HG02981 (cell line): ENCODE results near the gene EHF.

Source experiments
- ATAC-seq: cut with Tn5 transposase; IDR thresholded peaks from one replicate; pipeline ENCODE4 v1.9.1; 2021; ENCODE audit warnings: mild to moderate bottlenecking, moderate library complexity; ENCODE audit not compliant: unreplicated experiment

EHF gene

GRCh38 chr11:34623463-34623862 lies 2.6 kb downstream of the EHF start:
- no peak for ATAC-seq

GRCh38 chr11:34624069-34624468 lies 3.2 kb downstream of the EHF start:
- peak; percentile 69 for ATAC-seq

- no peak for ATAC-seq
These were observed 4.7 kb downstream of the EHF start for GRCh38 chr11:34625576-34625975.

DNA sequence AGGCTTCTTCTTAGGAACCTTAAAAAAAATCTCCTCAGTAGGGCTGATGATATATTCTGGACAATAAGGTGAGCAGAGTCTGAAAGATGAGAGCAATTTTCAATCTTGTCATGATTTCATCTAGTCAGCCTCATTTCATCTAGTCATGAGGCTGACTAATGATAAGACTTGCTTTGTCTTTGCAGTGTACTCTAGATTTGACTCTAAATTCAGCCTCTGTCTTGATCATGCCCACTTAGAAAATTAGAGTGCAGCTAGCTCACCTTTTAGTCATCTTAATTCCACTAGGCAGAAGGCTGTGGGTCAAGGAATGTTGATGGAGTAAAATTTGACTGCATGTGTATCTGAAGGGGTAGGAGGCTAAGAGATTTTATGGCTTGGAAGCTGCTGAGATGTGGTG lies 5.5 kb downstream of the EHF start:
- ATAC-seq = no peak

- no peak for ATAC-seq
These were observed 6.3 kb downstream of the EHF start for GRCh38 chr11:34627197-34627596.

- no peak for ATAC-seq
These were observed 8.8 kb downstream of the EHF start for GRCh38 chr11:34629711-34630110.

DNA sequence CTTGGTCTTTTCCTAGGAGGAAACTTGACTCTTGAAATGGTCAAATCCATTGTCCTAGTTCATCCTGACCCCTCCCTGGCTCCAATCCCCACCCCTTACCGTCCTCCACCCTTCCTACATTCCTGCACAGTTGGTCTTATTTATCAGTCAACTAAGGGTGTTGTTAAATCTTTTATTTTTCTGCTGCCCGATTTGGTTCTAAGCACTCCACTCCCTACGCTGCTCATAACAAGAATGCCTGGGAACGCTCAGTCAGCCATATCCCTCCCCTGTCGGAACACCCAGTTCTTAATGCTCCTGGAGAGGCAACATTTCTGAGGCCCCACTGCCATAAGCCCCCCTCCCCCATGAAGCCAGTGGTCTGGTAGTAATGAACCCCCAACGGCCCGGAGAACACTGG lies 9.7 kb downstream of the EHF start:
- ATAC-seq = no peak

GRCh38 chr11:34631297-34631696 lies 10.4 kb downstream of the EHF start:
- ATAC-seq = no peak

DNA sequence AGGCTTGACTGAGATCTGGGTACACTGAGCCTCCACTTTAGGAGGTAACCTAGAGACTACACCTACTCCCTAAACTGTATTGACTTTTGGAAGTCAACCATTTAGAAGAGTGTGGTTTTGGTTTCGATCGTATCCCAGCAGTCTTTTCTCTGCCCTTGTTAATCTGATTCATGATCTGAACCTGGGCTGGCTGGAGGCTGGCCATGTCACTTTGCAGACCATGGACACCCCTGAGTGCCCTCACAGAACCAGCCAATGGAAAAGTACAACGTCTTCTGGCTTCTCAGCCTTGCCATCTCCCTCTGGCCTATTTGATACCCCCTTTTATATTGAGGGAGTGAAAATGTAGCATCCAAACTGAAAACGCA lies 10.8 kb downstream of the EHF start:
- ATAC-seq = no peak

DNA sequence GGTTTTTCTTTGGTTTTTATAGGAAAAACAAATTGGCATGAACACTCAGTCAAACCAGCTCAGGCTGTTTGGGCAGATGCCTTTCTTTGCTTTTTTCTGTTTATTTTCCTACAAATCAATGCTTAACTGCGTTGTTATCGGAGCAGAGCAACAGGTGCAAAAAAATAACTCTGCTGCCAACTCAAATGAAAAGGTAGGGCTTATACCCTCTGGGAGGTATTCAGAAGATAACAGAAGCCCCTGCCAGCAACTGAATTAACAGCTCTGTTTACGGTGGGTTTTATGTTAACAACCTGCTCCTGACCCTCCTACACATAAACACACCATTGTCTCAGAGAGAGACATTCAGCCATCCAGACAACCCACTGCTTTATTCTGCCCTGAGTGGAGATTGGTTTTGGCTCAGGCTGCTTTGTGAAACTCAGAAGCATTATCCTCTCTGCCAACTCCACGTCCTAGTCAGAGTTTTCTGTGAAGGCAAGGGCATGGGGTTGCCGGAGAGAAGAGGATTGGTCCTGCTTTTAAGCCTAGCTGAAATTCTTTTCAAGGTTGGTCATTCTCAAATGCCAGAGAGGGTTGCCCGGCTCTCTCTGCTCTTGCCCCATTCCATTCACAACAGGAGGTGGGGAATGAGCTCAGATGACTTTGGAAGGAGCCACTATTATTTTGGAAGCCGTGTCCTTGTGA lies 11.4 kb downstream of the EHF start:
- ATAC-seq = no peak

GRCh38 chr11:34633640-34633989 lies 12.7 kb downstream of the EHF start:
- ATAC-seq = peak; percentile 21

DNA sequence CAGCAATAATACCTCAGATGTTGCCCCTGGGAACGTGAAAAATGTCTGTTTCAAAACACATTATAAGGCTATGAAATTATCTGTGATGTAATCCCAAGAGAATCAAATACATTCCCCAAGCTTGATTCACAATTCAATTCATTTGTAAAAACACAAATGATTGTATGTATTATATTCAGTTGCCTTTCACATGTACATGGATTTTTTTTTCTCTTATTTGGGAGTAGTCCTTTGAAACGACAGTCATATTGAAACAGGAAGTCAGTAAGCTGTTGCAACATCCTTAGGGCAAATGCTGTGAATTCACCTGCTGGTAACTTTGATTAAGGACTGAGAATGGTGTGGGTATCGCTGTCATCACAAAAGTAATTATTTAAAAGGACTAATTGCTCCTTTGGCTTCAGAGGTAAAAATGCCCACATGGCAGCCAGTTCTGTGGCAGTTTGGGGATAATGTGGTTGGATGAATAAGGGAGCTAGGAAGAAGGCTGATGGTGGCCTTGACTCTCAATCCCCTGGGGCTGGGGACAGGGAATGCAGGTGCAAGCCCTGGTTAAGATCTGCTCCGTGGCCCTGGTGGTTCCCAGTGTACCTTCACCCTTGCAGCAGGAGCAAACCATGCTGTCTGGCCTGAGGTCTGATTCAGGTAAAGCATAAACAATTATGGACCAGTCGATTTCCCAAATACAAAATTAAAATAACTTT lies 13.2 kb downstream of the EHF start:
- ATAC-seq = peak; percentile 86

DNA sequence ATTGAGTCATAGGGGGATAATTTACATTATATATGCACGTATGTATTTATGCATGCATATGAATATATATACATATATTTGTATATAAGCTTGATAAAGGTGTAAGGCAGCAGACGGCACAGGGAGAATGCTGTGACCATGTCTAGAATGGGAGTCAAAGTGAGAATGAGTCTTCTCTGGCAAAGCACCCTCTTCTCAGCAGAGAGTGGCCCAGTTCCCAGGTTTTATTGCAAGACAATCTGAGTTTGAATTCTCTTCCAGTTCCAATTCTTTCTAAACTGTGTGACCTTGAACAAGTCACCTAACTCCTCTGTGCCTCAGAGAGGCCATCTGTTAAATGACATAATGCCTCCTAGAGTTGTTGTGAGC lies 13.8 kb downstream of the EHF start:
- no peak for ATAC-seq

- no peak for ATAC-seq
These were observed 15.2 kb downstream of the EHF start for GRCh38 chr11:34636127-34636526.

DNA sequence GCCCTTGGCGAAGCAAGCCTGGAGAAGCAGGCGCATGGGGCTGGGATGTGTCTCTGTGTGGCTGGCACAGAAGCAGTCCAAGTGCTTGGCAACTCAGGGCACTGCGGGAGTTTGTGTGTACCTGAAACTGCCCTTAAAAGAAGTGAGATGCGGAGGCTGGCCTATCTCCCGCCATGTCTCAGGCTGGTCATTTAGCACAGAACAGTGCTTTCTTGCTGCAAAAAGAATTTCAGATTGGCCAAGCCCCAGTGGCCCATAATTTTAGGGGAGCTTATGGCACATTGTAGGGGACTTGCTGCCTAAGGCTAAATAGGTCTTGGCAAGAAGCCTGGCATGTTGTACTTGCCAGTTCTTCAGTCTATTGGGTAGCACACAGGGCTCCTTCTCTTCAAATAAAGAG lies 16.4 kb downstream of the EHF start:
- ATAC-seq = no peak

DNA sequence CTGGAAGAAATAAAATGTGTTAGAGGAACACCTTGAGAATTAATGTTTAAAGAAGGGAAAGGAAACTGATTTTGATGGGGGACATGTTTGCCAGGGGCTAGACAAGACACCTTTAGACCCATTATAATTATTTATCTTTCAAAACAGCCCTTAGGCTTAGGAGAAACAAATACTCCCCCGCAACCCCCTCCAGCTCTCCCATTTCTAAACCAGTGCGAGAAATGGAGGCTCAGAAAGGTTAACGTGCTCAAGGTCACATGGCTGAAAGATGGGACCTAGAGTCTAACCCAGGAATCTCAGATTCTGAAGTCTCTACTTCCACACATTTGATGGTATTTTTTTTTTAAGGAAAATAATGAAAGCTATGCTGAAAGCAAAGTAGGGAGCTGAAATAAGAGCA lies 18.0 kb downstream of the EHF start:
- no peak for ATAC-seq

DNA sequence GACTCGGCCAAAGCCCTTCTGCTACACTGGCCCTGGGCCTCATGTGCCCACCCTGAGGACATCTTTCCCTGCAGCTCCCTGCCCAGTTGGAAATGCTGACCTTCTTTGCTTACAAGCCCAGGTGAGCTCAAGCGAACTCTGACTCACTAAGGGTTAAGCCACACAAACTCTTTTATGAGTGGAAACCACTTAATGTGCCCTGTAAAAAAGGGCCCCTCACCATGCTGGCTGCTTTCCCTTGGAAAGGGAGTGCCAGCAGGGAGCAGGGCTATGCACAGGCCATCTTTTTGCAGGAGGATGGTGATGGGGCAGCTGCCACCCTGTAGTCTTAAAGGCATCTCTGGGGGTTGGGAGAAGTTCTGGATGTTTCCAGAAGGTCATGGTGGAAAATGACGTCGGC lies 18.7 kb downstream of the EHF start:
- no peak for ATAC-seq

DNA sequence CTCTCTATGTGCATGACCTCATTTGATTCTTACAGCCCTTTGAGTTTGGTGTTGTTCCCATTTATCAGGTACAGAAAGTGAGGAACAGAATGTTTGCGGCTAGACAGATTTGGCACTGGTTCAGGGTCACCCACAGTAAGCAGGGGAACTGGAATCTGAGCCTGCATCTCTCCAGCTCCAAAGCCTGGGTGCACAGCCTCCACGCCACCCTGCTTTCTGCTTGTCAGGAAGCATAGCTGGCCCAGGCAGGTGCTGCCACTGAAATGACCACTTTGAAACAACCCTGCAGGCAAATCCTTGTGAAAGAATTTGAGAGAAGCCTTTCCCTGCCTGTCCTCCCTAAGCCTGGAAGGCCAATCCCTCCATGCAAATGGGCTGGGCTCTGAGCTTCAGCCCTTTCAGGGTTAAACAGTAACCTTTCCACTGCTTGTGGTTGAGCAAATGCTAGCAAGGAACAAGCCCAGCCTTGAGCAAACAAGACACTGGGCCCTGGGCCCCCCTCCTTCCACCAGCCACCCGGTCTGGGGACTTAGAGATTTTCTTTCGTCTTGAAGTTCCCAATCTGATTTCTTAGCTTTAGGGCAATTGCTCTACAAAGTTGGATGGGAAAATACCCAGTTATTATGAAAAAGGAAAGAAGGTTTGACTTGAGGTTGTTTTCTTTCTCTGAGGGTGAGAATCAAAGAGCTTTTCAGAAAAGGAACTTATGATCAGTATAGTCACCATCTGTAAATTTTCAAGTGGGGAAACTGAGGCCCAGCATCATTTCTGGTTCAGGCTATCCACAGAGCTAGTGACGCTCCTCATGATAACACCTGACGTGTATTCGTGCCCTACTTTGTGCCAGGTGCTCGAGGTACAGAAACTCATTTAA lies 19.4 kb downstream of the EHF start:
- peak; percentile 91 for ATAC-seq

GRCh38 chr11:34640924-34641275 lies 20.0 kb downstream of the EHF start:
- no peak for ATAC-seq

DNA sequence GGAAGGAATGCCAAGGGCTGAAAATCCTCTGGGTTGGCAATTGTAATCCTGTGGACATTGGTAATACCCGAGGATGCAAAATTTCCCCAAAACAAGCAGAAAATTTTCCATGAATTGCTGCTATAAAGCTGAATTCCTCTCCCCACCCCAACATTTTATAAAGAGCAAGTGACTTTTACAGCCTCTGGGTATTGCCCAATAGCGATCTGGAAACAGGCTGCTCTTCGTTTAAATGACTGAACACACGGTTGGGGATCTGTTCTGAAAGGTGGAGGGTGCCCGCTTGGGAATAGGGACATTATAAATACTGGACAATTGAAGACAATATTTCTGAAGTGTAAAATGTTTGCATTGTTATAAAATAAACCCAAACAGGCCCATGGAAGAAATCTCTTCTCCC lies 20.6 kb downstream of the EHF start:
- ATAC-seq = no peak

- ATAC-seq = no peak
These were observed 21.2 kb downstream of the EHF start for GRCh38 chr11:34642001-34642554.

- no peak for ATAC-seq
These were observed 22.0 kb downstream of the EHF start for GRCh38 chr11:34642873-34643272.
